CD14-positive monocyte (primary cell): ENCODE measurements around the gene LRRK1. TPM values are rescaled to one million over a fixed set of nuclear protein-coding genes. Genes with fewer than 3 reads are reported as not detected.

Source experiments
- DNase-seq, 3 donors: peaks; one replicate each; pipeline ENCODE4 v3.0.0-alpha.2; 2011 to 2022
- H2AFZ ChIP-seq: 2 replicates; pipeline ENCODE4 v1.6.0; 2012; ENCODE audit warnings: mild to moderate bottlenecking, low read depth, low read length, inconsistent platforms; ENCODE audit not compliant: insufficient read depth, poor library complexity, severe bottlenecking
- H3K27ac ChIP-seq, 2 donors: 1 replicate in 1 of 2; 2 replicates in 1 of 2; pipeline ENCODE4 v1.5.1; 2012 to 2013; ENCODE audit warnings: low read length in 2 of 2, control low read depth in 1 of 2, inconsistent platforms in 1 of 2, low read depth in 1 of 2, mild to moderate bottlenecking in 1 of 2
- H3K27me3 ChIP-seq, 2 donors: one replicate each; pipeline versions ENCODE4 v1.6.0 to v1.6.1; 2011 to 2013; ENCODE audit warnings: low read length in 2 of 2; ENCODE audit not compliant: control insufficient read depth in 2 of 2, insufficient read depth in 2 of 2
- H3K36me3 ChIP-seq, 2 donors: replicated peaks in 1 of 2; 1 replicate in 1 of 2; 2 replicates in 1 of 2; pipeline versions ENCODE4 v1.5.1 to v1.6.1; 2012 to 2013; ENCODE audit warnings: low read length in 2 of 2, control low read depth in 1 of 2, inconsistent platforms in 1 of 2, mild to moderate bottlenecking in 1 of 2; ENCODE audit not compliant: insufficient read depth in 2 of 2, control insufficient read depth in 1 of 2
- H3K4me1 ChIP-seq, 2 donors: 1 replicate in 1 of 2; 2 replicates in 1 of 2; pipeline versions ENCODE4 v1.5.1 to v1.6.1; 2012 to 2013; ENCODE audit warnings: low read length in 2 of 2, control low read depth in 1 of 2, inconsistent platforms in 1 of 2, mild to moderate bottlenecking in 1 of 2, moderate library complexity in 1 of 2; ENCODE audit not compliant: insufficient read depth in 2 of 2, control insufficient read depth in 1 of 2
- H3K4me2 ChIP-seq: replicated peaks from 2 replicates; pipeline ENCODE3; 2012; ENCODE audit warnings: low read length, moderate library complexity, mild to moderate bottlenecking; ENCODE audit not compliant: poor library complexity, severe bottlenecking; ENCODE audit errors: extremely low read depth
- H3K4me3 ChIP-seq, 3 experiments: fragments of 200-600 bp in 1 of 3; sonication (generic) in 1 of 3; replicated peaks in 1 of 3; 1 replicate in 2 of 3; 2 replicates in 1 of 3; pipeline ENCODE4 v1.5.1; 2011 to 2013; ENCODE audit warnings: low read length in 3 of 3, mild to moderate bottlenecking in 3 of 3, control low read depth in 2 of 3, low read depth in 2 of 3, inconsistent platforms in 1 of 3, moderate library complexity in 1 of 3
- H3K79me2 ChIP-seq: 2 replicates; pipeline ENCODE4 v1.6.0; 2012; ENCODE audit warnings: mild to moderate bottlenecking, control low read depth, inconsistent platforms, low read length, moderate library complexity; ENCODE audit not compliant: insufficient read depth
- H3K9ac ChIP-seq: 2 replicates; pipeline ENCODE4 v1.6.0; 2017; ENCODE audit warnings: low read length, mild to moderate bottlenecking; ENCODE audit not compliant: insufficient read depth, poor library complexity, severe bottlenecking
- H3K9me3 ChIP-seq, 2 donors: replicated peaks in 1 of 2; 1 replicate in 1 of 2; 2 replicates in 1 of 2; pipeline versions ENCODE4 v1.5.1 to v1.6.1; 2012 to 2013; ENCODE audit warnings: low read length in 2 of 2, control low read depth in 1 of 2; ENCODE audit not compliant: control insufficient read depth in 1 of 2, insufficient read depth in 1 of 2
- H4K20me1 ChIP-seq: 2 replicates; pipeline ENCODE4 v1.6.0; 2012; ENCODE audit warnings: mild to moderate bottlenecking, low read length, control low read depth, moderate library complexity; ENCODE audit not compliant: insufficient read depth
- H3K27ac Mint-ChIP-seq, 7 donors: one replicate each; pipeline ENCODE4 v1.8.0; 2020; ENCODE audit warnings: mild to moderate bottlenecking in 7 of 7, mixed read lengths in 7 of 7, moderate library complexity in 6 of 7, inconsistent platforms in 2 of 7
- H3K27me3 Mint-ChIP-seq, 3 donors: one replicate each; pipeline ENCODE4 v1.8.0; 2021 to 2022; ENCODE audit warnings: low read depth in 3 of 3, mild to moderate bottlenecking in 3 of 3, mixed read lengths in 3 of 3, moderate library complexity in 3 of 3, inconsistent platforms in 1 of 3
- H3K36me3 Mint-ChIP-seq, 2 donors: one replicate each; pipeline ENCODE4 v1.8.0; 2020; ENCODE audit warnings: mixed read lengths in 2 of 2, inconsistent platforms in 1 of 2, mild to moderate bottlenecking in 1 of 2
- H3K4me1 Mint-ChIP-seq: one replicate; pipeline ENCODE4 v1.8.0; 2020; ENCODE audit warnings: mild to moderate bottlenecking, mixed read lengths
- H3K4me3 Mint-ChIP-seq, 2 donors: one replicate each; pipeline ENCODE4 v1.8.0; 2020; ENCODE audit warnings: mild to moderate bottlenecking in 2 of 2, mixed read lengths in 2 of 2, moderate library complexity in 1 of 2
- H3K9me3 Mint-ChIP-seq, 7 donors: one replicate each; pipeline ENCODE4 v1.8.0; 2020 to 2022; ENCODE audit warnings: mixed read lengths in 7 of 7, mild to moderate bottlenecking in 6 of 7, moderate library complexity in 6 of 7, inconsistent platforms in 2 of 7
- WGBS: methylation state at CpG from one replicate; pipeline ENCODE4 v1.1.5; 2013; ENCODE audit warnings: missing lambda C conversion rate; ENCODE audit not compliant: insufficient coverage; 5-methylcytosine and 5-hydroxymethylcytosine counted together
- intact Hi-C, 2 donors: fragments of 100-400 bp; cut with micrococcal nuclease; formaldehyde crosslinking; loops; one replicate each; pipeline versions ENCODE4 v1.15.0 to v1.15.1; 2023
- polyA plus RNA-seq, 3 donors: library from polyadenylated mRNA; depleted of rRNA in 1 of 3; unstranded in 2 of 3; stranded (reverse) in 1 of 3; fragments of 300-500 nt in 2 of 3; fragments of >200 nt in 1 of 3; fragmentation: Illumina TruSeq in 2 of 3; gene quantifications; 1 replicate in 2 of 3; 2 replicates in 1 of 3; pipeline ENCODE4 v1.2.3, GENCODE V29; 2012 to 2021
- TF ChIP-seq, protein P1 (sequence below): fragments of 200-600 bp; IDR thresholded peaks from one replicate; pipeline ENCODE4 v1.8.0; 2022; ENCODE audit warnings: antibody characterized with exemption, mild to moderate bottlenecking

The LRRK1 gene
- polyA plus RNA-seq, 3 donors = 1.7 to 18.9 (median 5.4) TPM

DNA sequence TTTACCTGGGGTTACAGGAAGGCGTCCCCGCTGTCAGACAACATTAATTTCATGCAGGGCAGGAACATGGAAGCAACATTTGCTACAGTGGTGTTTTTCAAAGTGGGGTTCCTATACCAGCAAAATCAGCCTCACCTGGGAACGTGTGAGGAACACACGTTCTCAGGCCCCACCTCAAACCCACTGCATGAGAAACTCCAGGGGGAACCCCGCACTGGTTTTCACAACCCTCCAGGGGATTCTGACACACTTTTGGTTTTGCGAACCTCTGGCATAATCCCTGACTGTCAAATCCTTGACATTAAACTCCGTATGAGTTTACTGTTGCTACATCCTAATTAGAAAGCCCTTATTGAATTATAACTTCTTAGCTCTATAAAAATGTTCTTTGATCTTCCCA lies 127.7 kb downstream of the LRRK1 start:
- H3K9me3 ChIP-seq = no peaks in the 10 kb centered on the region
- no peak for DNase-seq
- H3K4me3 ChIP-seq = no peak overlapping the region
- Mint-ChIP-seq H3K27me3 (peaks cover 10 to 34% (median 14%) of the 10 kb centered on the region in 3 donors), H3K4me1 (no peaks in the 10 kb centered on the region), H3K9me3 (no peaks in the 10 kb centered on the region), H3K4me3 (no peak overlapping the region), H3K27ac (no peak overlapping the region), H3K36me3 (peaks cover 95 to 100% of the 10 kb centered on the region in 2 donors)
- H2AFZ ChIP-seq = no peak overlapping the region
- intact Hi-C loops = no loop called here
- H4K20me1 ChIP-seq = peaks cover 11% of the 10 kb centered on the region
- H3K4me2 ChIP-seq = no peak overlapping the region
- H3K27ac ChIP-seq = no peak overlapping the region
- TF ChIP-seq, protein P1, sequence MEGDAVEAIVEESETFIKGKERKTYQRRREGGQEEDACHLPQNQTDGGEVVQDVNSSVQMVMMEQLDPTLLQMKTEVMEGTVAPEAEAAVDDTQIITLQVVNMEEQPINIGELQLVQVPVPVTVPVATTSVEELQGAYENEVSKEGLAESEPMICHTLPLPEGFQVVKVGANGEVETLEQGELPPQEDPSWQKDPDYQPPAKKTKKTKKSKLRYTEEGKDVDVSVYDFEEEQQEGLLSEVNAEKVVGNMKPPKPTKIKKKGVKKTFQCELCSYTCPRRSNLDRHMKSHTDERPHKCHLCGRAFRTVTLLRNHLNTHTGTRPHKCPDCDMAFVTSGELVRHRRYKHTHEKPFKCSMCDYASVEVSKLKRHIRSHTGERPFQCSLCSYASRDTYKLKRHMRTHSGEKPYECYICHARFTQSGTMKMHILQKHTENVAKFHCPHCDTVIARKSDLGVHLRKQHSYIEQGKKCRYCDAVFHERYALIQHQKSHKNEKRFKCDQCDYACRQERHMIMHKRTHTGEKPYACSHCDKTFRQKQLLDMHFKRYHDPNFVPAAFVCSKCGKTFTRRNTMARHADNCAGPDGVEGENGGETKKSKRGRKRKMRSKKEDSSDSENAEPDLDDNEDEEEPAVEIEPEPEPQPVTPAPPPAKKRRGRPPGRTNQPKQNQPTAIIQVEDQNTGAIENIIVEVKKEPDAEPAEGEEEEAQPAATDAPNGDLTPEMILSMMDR = no peak
- H3K4me1 ChIP-seq = no peaks in the 10 kb centered on the region
- H3K9ac ChIP-seq = no peak overlapping the region
- H3K36me3 ChIP-seq = peaks cover 93 to 100% of the 10 kb centered on the region in 2 donors
- H3K79me2 ChIP-seq = no peaks in the 10 kb centered on the region
- peaks cover 0 to 14% of the 10 kb centered on the region in 2 donors for H3K27me3 ChIP-seq
- WGBS = 100% methylated on average over 2 of the region's 7 CpGs

DNA sequence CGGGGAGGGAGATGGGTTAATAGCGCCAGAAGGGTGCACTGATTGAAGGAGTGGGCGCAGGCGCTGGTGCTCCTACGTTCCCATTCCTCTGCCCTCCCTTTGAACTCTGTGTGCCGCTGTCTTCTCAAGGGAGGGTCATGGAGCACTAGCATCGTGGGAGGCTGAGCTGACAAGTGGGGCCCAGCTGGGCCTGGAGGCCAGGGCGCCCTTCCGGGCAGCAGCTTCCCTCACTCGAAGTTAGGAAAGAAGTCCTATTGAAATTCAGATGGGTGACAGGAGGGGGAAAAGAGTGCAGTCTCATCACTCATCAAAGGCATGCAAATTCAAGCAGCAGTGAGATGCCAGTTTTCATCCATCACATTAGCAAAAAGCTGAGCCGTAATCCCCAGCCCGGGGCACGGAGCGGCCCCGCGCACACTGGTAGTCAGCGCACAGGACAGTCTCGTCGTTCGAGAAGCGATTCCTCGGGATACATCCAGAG lies 128.2 kb downstream of the LRRK1 start:
- 98% methylated on average over 9 of the region's 22 CpGs for WGBS
- Histone ChIP-seq H3K27me3 (peaks cover 0 to 12% of the 10 kb centered on the region in 2 donors), H3K4me1 (no peaks in the 10 kb centered on the region), H3K79me2 (no peaks in the 10 kb centered on the region), H3K9me3 (no peaks in the 10 kb centered on the region), H3K36me3 (peaks cover 92 to 100% of the 10 kb centered on the region in 2 donors), H3K9ac (no peak overlapping the region), H3K4me2 (no peak overlapping the region), H3K4me3 (no peak overlapping the region), H3K27ac (no peak overlapping the region), H4K20me1 (peaks cover 8% of the 10 kb centered on the region), H2AFZ (no peak overlapping the region)
- Mint-ChIP-seq H3K27ac (no peak overlapping the region), H3K4me1 (no peaks in the 10 kb centered on the region), H3K27me3 (peaks cover 9 to 29% (median 12%) of the 10 kb centered on the region in 3 donors), H3K36me3 (peaks cover 95 to 100% of the 10 kb centered on the region in 2 donors), H3K4me3 (no peak overlapping the region), H3K9me3 (no peaks in the 10 kb centered on the region)
- DNase-seq = no peak
- intact Hi-C loops = no loop called here
- TF ChIP-seq, protein P1 = no peak
